WERI-Rb-1 (cell line): ENCODE results near the gene SASH3.

ENCODE experiments used
- DNase-seq: peaks from one replicate; pipeline ENCODE4 v3.0.0-alpha.2; 2020
- H3K27ac ChIP-seq: fragments of 250-450 bp; sonication (Bioruptor Pico); 2 replicates; pipeline ENCODE4 v1.5.1; 2020; ENCODE audit warnings: mild to moderate bottlenecking, moderate library complexity
- H3K27me3 ChIP-seq: fragments of 250-450 bp; sonication (Bioruptor Pico); 2 replicates; pipeline ENCODE4 v1.5.1; 2021; ENCODE audit warnings: mild to moderate bottlenecking, low read depth, moderate library complexity; ENCODE audit not compliant: insufficient read depth, severe bottlenecking
- H3K36me3 ChIP-seq: fragments of 250-450 bp; sonication (Bioruptor Pico); 2 replicates; pipeline ENCODE4 v1.5.1; 2020; ENCODE audit warnings: mild to moderate bottlenecking, moderate library complexity
- H3K4me3 ChIP-seq: 2 replicates; pipeline ENCODE4 v1.5.1; 2011; ENCODE audit warnings: low read depth, mild to moderate bottlenecking, control low read depth, low read length
- H3K9me3 ChIP-seq: fragments of 250-450 bp; sonication (Bioruptor Pico); 2 replicates; pipeline ENCODE4 v1.5.1; 2021; ENCODE audit warnings: mild to moderate bottlenecking, moderate library complexity; ENCODE audit not compliant: severe bottlenecking
- TF ChIP-seq, protein P1 (sequence below): IDR thresholded peaks from 2 replicates; pipeline ENCODE4 v1.5.1; 2011; ENCODE audit warnings: low read depth, mild to moderate bottlenecking, control low read depth, inconsistent platforms, low read length

SASH3 gene

DNA sequence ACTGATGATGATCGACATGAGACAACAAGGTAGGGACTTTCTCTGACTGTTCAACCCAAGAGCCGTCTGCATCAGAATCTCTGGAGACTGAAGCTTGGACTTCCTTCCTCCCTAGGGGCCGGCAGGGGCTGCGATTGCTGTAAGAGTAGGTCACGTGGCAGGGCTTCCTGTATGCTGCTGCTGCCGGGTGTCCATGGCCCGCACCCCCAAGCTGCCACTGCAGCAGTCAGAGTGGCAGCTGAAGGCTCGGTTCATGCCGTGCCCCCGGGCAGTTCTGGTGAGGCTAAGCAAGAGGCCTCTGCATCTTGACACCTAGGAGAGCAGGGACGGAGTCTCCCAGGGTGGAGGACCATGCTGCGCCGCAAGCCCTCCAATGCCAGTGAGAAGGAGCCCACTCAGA lies at the start of gene SASH3:
Gene SASH3 (plus strand): TSS at position 203 of the 400 bp plus-strand sequence. CDS start 149 bp downstream, at position 352.
- Histone ChIP-seq H3K9me3 (no peaks in the 10 kb centered on the region), H3K27me3 (peaks cover 5% of the 10 kb centered on the region), H3K4me3 (no peak within 1 kb of the TSS), H3K27ac (no peak within 1 kb of the TSS), H3K36me3 (no peaks in the 10 kb centered on the region)
- no peak for DNase-seq
- TF ChIP-seq, protein P1, sequence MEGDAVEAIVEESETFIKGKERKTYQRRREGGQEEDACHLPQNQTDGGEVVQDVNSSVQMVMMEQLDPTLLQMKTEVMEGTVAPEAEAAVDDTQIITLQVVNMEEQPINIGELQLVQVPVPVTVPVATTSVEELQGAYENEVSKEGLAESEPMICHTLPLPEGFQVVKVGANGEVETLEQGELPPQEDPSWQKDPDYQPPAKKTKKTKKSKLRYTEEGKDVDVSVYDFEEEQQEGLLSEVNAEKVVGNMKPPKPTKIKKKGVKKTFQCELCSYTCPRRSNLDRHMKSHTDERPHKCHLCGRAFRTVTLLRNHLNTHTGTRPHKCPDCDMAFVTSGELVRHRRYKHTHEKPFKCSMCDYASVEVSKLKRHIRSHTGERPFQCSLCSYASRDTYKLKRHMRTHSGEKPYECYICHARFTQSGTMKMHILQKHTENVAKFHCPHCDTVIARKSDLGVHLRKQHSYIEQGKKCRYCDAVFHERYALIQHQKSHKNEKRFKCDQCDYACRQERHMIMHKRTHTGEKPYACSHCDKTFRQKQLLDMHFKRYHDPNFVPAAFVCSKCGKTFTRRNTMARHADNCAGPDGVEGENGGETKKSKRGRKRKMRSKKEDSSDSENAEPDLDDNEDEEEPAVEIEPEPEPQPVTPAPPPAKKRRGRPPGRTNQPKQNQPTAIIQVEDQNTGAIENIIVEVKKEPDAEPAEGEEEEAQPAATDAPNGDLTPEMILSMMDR: no peak

DNA sequence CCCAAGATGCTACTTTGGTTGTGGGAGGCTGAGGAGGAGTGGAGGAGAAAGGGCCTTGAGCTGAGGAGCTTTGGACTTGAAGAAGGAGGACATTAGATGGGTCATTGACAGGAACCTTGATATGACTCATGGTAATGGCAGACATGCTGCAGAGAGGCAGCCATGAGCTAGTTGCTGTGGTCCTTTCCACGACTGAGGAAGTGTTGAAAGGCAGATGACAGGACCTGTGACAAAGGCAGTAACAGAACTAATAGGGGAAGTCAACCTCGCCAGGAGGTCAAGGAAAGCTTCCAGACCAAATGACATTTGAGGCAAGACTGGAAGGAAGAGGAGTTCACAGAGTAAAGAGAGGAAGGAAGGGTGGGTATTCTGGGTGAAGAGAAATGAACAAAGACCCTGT lies 48.5 kb upstream of the SASH3 start:
- Histone ChIP-seq H3K27ac (no peak overlapping the region), H3K9me3 (no peaks in the 10 kb centered on the region), H3K36me3 (no peaks in the 10 kb centered on the region), H3K27me3 (peaks cover 3% of the 10 kb centered on the region), H3K4me3 (no peak overlapping the region)
- DNase-seq: no peak
- TF ChIP-seq, protein P1: no peak

DNA sequence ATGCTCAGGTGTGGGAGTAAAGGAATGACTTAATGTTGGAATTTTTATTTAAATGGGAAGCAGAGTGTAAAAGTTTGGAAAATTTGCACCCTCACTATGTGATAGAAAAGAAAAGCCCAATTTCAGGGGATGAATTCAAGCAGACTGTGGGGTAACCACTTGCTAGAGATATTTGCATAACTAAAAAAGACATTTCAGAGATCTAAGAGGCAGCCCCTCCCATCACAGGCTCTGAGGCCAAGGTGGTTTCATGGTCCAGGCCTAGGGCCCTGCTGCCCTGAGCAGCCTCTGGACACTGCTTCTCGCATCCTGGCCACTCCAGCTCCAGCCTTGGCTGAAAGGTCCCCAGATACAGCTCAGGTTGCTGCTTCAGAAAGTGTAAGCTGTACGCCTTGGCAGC lies 46.9 kb upstream of the SASH3 start:
- H3K27ac ChIP-seq: no peak overlapping the region
- H3K4me3 ChIP-seq: no peak overlapping the region
- H3K36me3 ChIP-seq: no peaks in the 10 kb centered on the region
- H3K9me3 ChIP-seq: no peaks in the 10 kb centered on the region
- TF ChIP-seq, protein P1: no peak
- no peak for DNase-seq
- peaks cover 3% of the 10 kb centered on the region for H3K27me3 ChIP-seq

DNA sequence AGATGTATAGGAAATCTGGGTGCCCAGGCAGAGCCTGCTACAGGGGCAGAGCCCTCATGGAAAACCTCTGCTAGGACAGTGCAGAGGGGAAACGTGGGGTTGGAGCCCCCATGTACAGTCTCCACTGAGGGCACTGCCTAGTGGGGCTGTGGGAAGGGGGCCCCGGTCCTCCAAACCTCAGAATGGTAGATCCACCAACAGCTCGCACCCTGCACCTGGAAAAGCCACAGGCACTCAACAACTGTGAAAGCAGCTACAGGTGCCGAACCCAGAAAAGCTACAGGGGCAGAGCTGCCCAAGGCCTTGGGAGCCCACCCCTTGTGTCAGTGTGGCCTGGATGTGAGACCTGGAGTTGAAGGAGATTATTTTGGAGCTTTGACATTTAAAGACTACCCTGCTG lies 46.4 kb upstream of the SASH3 start:
- H3K27me3 ChIP-seq: peaks cover 3% of the 10 kb centered on the region
- DNase-seq: no peak
- no peak overlapping the region for H3K27ac ChIP-seq

DNA sequence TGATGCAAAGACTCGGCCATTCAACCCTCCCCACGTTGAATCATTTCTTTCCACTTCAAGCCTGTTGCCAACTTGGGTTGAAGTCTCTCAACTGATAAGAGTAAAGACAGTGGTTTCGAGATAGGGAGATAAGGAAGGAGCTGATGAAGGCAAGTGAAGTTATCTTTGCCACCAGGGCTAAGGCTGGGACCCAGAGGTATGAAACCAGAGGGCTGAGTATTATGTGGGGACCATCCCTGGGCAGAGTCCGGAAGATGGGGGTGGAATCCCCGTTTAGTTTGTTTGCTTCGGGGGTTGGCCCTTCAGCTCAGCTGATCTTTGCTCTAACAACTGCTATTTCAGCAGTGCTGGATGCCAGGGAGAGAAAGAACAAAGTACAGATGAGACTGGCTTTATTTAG lies 43.3 kb upstream of the SASH3 start:
- no peak for DNase-seq
- Histone ChIP-seq H3K4me3 (no peak overlapping the region), H3K36me3 (no peaks in the 10 kb centered on the region), H3K9me3 (no peaks in the 10 kb centered on the region), H3K27ac (no peak overlapping the region), H3K27me3 (no peaks in the 10 kb centered on the region)
- TF ChIP-seq, protein P1: no peak

More for the DNA sequence above, 46.4 kb upstream of the SASH3 start:
- TF ChIP-seq, protein P1: no peak
- Histone ChIP-seq H3K36me3 (no peaks in the 10 kb centered on the region), H3K9me3 (no peaks in the 10 kb centered on the region), H3K4me3 (no peak overlapping the region)

DNA sequence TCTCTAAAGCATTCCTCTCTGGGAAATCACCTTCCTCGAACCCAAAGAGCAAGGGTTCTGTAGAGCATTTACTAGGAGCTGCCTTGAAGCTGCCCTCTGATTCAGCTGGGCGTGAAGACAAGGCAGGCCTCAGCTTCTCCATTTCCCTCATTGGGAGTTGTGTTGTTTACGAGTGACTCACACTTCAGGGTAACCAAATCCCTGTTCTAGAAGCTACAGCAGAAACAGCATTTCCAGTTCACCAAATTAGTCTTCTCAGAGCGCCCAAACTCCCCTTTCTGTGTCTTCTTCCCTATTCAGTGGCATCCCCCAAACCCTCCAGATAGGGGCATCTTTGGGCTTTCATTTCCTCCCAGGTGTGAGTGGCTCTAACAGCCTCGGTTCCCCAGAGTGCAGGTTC lies 41.8 kb upstream of the SASH3 start:
- Histone ChIP-seq H3K4me3 (no peak overlapping the region), H3K36me3 (no peaks in the 10 kb centered on the region), H3K9me3 (no peaks in the 10 kb centered on the region), H3K27ac (no peak overlapping the region), H3K27me3 (no peaks in the 10 kb centered on the region)
- TF ChIP-seq, protein P1: no peak
- DNase-seq: no peak
